Colon (tissue), 2 donors: ENCODE results near the gene SERPINA4.

Source experiments
- FAIRE-seq: peaks from 2 replicates; lab custom pipeline; 2012; peaks lifted over from hg19 to GRCh38; lab: Jason Lieb, UNC
- donor health status: control.
- donor health status: control.

The SERPINA4 gene

GRCh38 chr14:94542811-94543440 is 18.3 kb upstream of the SERPINA4 start:
- FAIRE-seq: no peak

- no peak for FAIRE-seq
Observed at GRCh38 chr14:94543449-94544124, 17.7 kb upstream of the SERPINA4 start.

GRCh38 chr14:94544726-94545125 is 16.5 kb upstream of the SERPINA4 start:
- FAIRE-seq: no peak

GRCh38 chr14:94545131-94545841 is 16.0 kb upstream of the SERPINA4 start:
- FAIRE-seq: no peak

GRCh38 chr14:94547151-94547680 is 14.0 kb upstream of the SERPINA4 start:
- FAIRE-seq: no peak

GRCh38 chr14:94547726-94548125 is 13.5 kb upstream of the SERPINA4 start:
- no peak for FAIRE-seq

GRCh38 chr14:94548131-94548998 is 12.9 kb upstream of the SERPINA4 start:
- FAIRE-seq: no peak

- no peak for FAIRE-seq
Observed at GRCh38 chr14:94548999-94549985, 11.9 kb upstream of the SERPINA4 start.

- no peak for FAIRE-seq
Observed at GRCh38 chr14:94550041-94550440, 11.2 kb upstream of the SERPINA4 start.

- FAIRE-seq: no peak
Observed at GRCh38 chr14:94555991-94556390, 5.3 kb upstream of the SERPINA4 start.

- no peak for FAIRE-seq
Observed at GRCh38 chr14:94557327-94557726, 3.9 kb upstream of the SERPINA4 start.

- FAIRE-seq: no peak
Observed at GRCh38 chr14:94558842-94559241, 2.4 kb upstream of the SERPINA4 start.

- FAIRE-seq: no peak
Observed at GRCh38 chr14:94559638-94560290, 1.5 kb upstream of the SERPINA4 start.

- FAIRE-seq: no peak
Observed at GRCh38 chr14:94560291-94560665, 964 bp upstream of the SERPINA4 start.

- FAIRE-seq: no peak
Observed at GRCh38 chr14:94561656-94562010, 391 bp downstream of the SERPINA4 start.

- no peak for FAIRE-seq
Observed at GRCh38 chr14:94562022-94562421, 780 bp downstream of the SERPINA4 start.

GRCh38 chr14:94562941-94563883 is 2.0 kb downstream of the SERPINA4 start:
- FAIRE-seq: no peak

GRCh38 chr14:94564381-94564780 is 3.1 kb downstream of the SERPINA4 start:
- no peak for FAIRE-seq

- FAIRE-seq: no peak
Observed at GRCh38 chr14:94568186-94568585, 6.9 kb downstream of the SERPINA4 start.
